Measurements from ENCODE around the gene TMEM201.

The TMEM201 gene

DNA sequence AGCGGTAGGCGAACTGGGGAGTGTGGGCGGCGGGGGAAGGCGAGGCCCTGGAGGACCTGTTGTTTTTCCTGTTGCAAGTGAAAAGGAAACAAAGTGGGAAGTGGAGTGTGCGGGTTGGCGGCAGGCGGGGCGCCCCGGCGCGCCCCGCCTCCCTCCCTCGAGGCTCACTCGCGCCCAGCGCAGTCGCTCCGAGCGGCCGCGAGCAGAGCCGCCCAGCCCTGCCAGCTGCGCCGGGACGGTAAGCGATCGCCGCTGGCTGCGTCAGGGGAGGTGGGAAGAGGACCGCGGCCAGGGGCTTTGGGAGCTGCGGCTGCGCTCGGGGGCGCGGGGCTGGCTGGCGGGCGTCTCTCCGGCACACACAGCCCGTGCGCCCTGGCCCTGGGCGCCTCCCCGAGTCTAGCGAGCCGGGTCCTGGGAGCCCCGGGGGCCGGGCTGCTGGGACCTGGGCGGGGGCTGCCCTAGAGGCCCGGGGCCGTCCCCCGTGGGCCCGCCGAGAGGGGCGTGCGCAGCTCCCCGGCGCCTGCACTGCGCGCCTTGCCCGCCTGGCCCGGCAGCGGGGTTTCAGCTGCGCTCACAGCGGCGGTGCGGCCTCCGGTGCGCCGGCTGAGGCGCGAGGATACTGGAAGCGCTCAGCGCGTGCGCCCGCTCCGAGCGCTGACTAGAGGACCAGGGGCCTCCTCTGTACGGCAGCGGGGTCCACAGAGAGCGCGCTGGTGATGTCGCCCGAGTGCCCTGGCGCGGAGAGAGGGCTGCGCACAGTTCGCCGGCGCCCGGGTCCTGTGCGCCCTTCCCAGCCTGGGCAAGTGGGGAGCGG lies 63.1 kb downstream of the TMEM201 start, which contains the start of gene PIK3CD:
PIK3CD (plus strand) TSS at position 167 of the 814 bp plus-strand sequence. CDS start 58,725 bp downstream, outside the sequence.
- Histone ChIP-seq H3K27me3 (peaks cover 20% of the 10 kb centered on the region), H3K9me3 (no peaks in the 10 kb centered on the region), H3K36me3 (no peaks in the 10 kb centered on the region), H3K4me3 (ENCODE audit: low read depth, low read length) (no peak within 1 kb of the TSS), H3K4me1 (no peaks in the 10 kb centered on the region)
- TF ChIP-seq, protein P1, sequence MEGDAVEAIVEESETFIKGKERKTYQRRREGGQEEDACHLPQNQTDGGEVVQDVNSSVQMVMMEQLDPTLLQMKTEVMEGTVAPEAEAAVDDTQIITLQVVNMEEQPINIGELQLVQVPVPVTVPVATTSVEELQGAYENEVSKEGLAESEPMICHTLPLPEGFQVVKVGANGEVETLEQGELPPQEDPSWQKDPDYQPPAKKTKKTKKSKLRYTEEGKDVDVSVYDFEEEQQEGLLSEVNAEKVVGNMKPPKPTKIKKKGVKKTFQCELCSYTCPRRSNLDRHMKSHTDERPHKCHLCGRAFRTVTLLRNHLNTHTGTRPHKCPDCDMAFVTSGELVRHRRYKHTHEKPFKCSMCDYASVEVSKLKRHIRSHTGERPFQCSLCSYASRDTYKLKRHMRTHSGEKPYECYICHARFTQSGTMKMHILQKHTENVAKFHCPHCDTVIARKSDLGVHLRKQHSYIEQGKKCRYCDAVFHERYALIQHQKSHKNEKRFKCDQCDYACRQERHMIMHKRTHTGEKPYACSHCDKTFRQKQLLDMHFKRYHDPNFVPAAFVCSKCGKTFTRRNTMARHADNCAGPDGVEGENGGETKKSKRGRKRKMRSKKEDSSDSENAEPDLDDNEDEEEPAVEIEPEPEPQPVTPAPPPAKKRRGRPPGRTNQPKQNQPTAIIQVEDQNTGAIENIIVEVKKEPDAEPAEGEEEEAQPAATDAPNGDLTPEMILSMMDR (IDR thresholded peaks at IDR 0.05; ENCODE audit: low read depth, low read length): no peak
- no peak for DNase-seq

DNA sequence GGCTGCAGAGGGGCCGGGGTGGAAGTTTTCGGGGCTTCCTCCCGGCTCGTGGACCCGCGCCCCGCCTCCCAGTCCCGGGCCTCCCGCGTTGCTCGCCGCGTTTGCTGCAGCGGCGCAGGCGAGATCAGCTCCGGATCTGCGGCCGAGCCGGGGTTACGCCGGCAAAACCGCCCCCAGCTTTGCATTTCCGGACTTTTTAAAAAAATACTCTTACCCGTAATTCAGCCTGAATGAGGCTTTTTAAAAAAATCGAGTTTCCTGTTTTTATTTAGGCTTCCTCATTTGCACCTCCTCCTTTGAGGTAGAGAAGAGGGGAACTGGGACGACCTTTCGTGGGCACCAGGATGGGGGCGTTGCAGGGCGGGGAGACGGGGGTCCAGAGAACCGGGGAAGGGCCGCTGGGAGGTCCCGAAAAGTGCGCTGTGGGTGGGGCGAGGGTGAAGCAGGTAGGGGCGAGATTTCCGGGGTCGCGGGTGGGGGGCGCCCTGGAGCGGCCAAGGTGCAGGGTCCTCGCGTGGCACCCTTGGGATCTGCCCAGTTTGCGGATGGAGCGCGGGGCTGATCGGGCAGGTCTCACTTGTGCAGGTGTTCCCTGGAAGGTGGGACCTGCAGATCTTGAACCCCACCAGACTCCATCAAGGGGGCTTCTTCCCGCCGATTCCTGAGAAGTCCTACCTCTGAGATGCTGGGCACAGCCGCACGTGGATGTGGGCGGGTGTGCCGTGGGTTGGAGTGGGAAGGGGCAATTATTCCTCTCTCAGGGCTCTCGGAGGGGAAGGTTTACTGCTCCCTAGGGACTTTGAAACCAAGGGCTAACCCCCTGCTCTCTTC lies 63.9 kb downstream of the TMEM201 start:
- no peak for DNase-seq
- Histone ChIP-seq H3K4me3 (ENCODE audit: low read depth, low read length) (no peak overlapping the region), H3K36me3 (no peaks in the 10 kb centered on the region), H3K9me3 (no peaks in the 10 kb centered on the region), H3K27me3 (peaks cover 20% of the 10 kb centered on the region), H3K4me1 (no peaks in the 10 kb centered on the region)
- TF ChIP-seq, protein P1 (IDR thresholded peaks at IDR 0.05; ENCODE audit: low read depth, low read length): no peak

DNA sequence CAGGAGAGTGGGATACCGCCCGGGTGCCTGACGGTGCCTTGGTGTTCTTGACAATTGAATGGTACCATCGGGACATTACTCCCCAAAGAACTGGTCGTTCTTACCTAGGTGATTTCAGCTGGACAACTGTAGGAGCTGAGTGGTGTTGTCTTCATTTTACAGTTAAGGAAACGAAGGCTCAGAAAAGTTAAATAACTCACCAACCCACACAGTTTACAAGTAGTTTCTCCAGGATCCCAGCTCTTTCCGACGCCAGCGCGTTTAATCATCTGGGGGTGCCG lies 64.4 kb downstream of the TMEM201 start:
- Histone ChIP-seq H3K9me3 (no peaks in the 10 kb centered on the region), H3K36me3 (no peaks in the 10 kb centered on the region), H3K4me1 (no peaks in the 10 kb centered on the region), H3K4me3 (ENCODE audit: low read depth, low read length) (no peak overlapping the region), H3K27me3 (peaks cover 20% of the 10 kb centered on the region)
- DNase-seq: no peak
- TF ChIP-seq, protein P1 (IDR thresholded peaks at IDR 0.05; ENCODE audit: low read depth, low read length): no peak

DNA sequence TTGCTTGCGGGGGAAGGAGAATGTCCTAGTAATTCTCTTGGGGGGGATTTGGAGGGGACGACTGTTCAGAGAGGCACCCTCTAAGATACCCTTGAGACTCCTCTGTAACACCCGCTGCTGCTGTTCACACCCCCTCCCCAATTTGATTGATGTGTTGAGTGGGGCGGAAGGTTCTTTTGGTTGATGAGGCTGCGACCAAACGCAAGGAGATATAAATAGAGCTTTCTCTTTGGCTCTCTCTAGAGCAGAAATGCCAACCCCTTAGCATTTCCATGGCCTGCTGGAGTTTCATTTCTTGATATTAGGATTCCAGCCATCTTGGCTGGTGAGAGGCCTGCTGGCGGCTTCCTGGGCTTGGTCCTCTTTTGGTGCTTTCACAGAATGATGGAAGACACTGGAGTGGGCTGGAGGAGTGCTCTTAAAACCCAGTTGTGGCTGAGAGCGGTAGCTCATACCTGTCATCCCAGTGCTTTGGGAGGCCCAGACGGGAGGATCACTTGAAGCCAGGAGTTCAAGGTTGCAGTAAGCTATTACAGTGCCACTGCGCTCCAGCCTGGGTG lies 64.9 kb downstream of the TMEM201 start:
- Histone ChIP-seq H3K27me3 (peaks cover 20% of the 10 kb centered on the region), H3K4me1 (no peaks in the 10 kb centered on the region), H3K36me3 (no peaks in the 10 kb centered on the region), H3K4me3 (ENCODE audit: low read depth, low read length) (no peak overlapping the region), H3K9me3 (no peaks in the 10 kb centered on the region)
- TF ChIP-seq, protein P1 (IDR thresholded peaks at IDR 0.05; ENCODE audit: low read depth, low read length): no peak
- no peak for DNase-seq

DNA sequence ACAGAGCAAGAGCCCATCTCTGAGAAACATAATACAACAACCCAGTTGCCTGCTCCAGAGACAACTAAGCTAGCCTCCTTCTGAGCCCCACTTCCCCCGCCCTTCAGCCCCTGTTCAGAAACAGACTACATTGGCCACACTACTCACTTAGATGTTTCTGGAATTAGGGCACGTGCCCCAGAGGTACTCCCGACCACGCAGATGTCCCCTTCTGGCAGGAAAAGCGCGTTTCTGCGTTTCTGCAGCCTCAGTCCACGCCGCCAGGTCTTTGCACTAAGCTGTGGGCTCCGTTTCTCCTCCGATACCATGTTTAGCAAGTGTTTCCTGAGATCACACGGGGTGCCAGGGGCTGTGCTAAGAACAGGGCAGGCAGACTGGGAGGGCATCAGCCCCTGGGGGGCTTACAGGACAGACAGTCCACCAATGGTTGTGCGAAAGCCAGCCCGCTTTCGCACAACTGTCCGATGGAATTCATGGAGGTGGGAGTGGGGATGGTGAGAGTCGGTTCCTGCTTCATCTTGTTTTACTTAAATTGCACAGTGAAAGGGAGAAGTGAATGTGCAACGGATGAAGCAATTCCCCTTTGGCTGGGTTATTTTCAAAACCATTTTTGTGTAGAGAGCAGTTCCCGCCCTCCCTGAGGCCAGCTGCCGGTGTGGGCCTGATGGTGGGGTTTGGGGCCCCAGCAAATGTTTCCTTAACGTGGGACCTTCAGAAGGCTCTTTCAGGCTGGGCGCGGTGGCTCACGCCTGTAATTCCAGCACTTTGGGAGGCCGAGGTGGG lies 65.5 kb downstream of the TMEM201 start:
- Histone ChIP-seq H3K27me3 (peaks cover 20% of the 10 kb centered on the region), H3K4me3 (ENCODE audit: low read depth, low read length) (no peak overlapping the region), H3K36me3 (no peaks in the 10 kb centered on the region), H3K9me3 (no peaks in the 10 kb centered on the region), H3K4me1 (no peaks in the 10 kb centered on the region)
- TF ChIP-seq, protein P1 (IDR thresholded peaks at IDR 0.05; ENCODE audit: low read depth, low read length): no peak
- DNase-seq: no peak

Measured in BE2C (cell line).